ENCODE data around the gene CEP57L1.
"Not testable (repeated sequence)": the region's sequence is repeated elsewhere in the genome, so short reads cannot be mapped to it uniquely, and the experiment has no call there.

DNA sequence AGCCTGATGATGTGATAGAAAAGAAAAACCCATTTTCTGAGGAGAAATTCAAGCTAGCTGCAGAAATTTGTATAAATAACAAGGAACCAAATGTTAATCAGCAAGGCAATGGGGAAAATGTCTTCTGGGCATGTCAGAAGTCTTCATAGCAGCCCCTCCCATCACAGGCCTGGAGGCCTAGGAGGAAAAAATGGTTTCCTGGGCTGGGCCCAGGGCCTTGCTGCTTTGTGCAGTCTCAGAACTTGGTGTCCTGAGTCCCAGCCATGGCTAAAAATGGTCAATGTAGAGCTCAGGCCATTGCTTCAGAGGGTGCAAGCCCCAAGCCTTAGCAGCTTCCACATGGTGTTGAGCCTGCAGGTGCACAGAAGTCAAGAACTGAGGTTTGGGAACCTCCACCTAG, 96.1 kb downstream of the CEP57L1 start:
- not testable (repeated sequence) for TF ChIP-seq POLR2AphosphoS5 (IDR thresholded peaks at IDR 0.05; ENCODE audit: low read depth, low read length)
- TF ChIP-seq, protein P1, sequence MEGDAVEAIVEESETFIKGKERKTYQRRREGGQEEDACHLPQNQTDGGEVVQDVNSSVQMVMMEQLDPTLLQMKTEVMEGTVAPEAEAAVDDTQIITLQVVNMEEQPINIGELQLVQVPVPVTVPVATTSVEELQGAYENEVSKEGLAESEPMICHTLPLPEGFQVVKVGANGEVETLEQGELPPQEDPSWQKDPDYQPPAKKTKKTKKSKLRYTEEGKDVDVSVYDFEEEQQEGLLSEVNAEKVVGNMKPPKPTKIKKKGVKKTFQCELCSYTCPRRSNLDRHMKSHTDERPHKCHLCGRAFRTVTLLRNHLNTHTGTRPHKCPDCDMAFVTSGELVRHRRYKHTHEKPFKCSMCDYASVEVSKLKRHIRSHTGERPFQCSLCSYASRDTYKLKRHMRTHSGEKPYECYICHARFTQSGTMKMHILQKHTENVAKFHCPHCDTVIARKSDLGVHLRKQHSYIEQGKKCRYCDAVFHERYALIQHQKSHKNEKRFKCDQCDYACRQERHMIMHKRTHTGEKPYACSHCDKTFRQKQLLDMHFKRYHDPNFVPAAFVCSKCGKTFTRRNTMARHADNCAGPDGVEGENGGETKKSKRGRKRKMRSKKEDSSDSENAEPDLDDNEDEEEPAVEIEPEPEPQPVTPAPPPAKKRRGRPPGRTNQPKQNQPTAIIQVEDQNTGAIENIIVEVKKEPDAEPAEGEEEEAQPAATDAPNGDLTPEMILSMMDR (IDR thresholded peaks at IDR 0.05) = not testable (repeated sequence)

Measured in Panc1 (cell line).